Erythroblast (primary cell): ENCODE data around the gene C17orf114.

ENCODE experiments used
- GATA1 ChIP-seq: IDR thresholded peaks from 2 replicates; pipeline ENCODE4 v1.6.1; 2011; ENCODE audit warnings: low read depth, mild to moderate bottlenecking, control low read depth, low read length, moderate library complexity
- POLR2A ChIP-seq: IDR thresholded peaks from 2 replicates; pipeline ENCODE4 v1.6.1; 2011; ENCODE audit warnings: mild to moderate bottlenecking, low read length

DNA sequence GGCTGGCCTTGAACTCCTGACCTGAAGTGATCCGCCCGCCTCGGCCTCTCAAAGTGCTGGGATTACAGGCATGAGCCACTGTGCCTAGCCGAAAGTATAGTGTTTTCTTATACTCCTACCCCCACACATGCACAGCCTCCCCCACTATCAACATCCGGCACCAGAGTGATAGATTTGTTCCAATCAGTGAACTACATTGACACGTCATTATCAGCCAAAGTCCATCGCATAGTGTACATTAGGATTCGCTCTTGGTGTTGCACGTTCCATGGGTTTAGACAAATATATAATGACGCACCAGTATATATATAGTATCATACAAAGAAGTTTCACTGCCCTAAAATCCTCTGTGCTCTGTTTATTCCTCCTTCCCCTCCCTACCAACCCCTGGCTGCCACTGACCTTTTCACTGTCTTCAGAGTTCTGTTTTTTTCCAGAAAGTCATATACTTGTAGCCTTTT lies 42.3 kb downstream of the C17orf114 start:
- no peak for TF ChIP-seq POLR2A
- TF ChIP-seq GATA1: no peak
